Natural killer cell (primary cell): ENCODE results near the gene PLEKHB2. TPM values are rescaled to one million over a fixed set of nuclear protein-coding genes. Genes with fewer than 3 reads are reported as not detected.
"Not testable (repeated sequence)": the region's sequence is repeated elsewhere in the genome, so short reads cannot be mapped to it uniquely, and the experiment has no call there.

Experiments
- ATAC-seq, 3 donors: fragments of 150-1000 bp in 2 of 3; fragments of 200-7000 bp in 1 of 3; cut with Tn5 transposase; 1 replicate in 1 of 3; 2 replicates in 2 of 3; pipeline ENCODE4 v1.10.0; 2021; ENCODE audit warnings: mild to moderate bottlenecking in 2 of 3, moderate library complexity in 2 of 3
- DNase-seq, 2 donors: peaks; one replicate each; pipeline versions ENCODE4 v3.0.0 to v3.0.0-alpha.2; 2013 to 2021; ENCODE audit warnings: mixed read lengths in 1 of 2
- H3K27ac ChIP-seq: one replicate; pipeline ENCODE4 v1.5.1; 2013; ENCODE audit warnings: mild to moderate bottlenecking, low read length
- H3K27me3 ChIP-seq: one replicate; pipeline ENCODE4 v1.6.1; 2013; ENCODE audit warnings: low read length; ENCODE audit not compliant: control insufficient read depth, insufficient read depth
- H3K36me3 ChIP-seq: one replicate; pipeline ENCODE4 v1.6.1; 2013; ENCODE audit warnings: low read length; ENCODE audit not compliant: control insufficient read depth, insufficient read depth
- H3K4me1 ChIP-seq: one replicate; pipeline ENCODE4 v1.6.1; 2013; ENCODE audit warnings: low read length; ENCODE audit not compliant: control insufficient read depth, insufficient read depth
- H3K4me3 ChIP-seq: one replicate; pipeline ENCODE4 v1.5.1; 2013; ENCODE audit warnings: low read length
- H3K9me3 ChIP-seq: one replicate; pipeline ENCODE4 v1.6.1; 2013; ENCODE audit warnings: low read length; ENCODE audit not compliant: control insufficient read depth, insufficient read depth
- H3K27ac Mint-ChIP-seq, 2 donors: one replicate each; pipeline ENCODE4 v1.8.0; 2022; ENCODE audit warnings: mild to moderate bottlenecking in 2 of 2, mixed read lengths in 2 of 2, moderate library complexity in 1 of 2
- H3K27me3 Mint-ChIP-seq, 2 donors: one replicate each; pipeline ENCODE4 v1.8.0; 2022; ENCODE audit warnings: low read depth in 2 of 2, mixed read lengths in 2 of 2
- H3K36me3 Mint-ChIP-seq: one replicate; pipeline ENCODE4 v1.8.0; 2022; ENCODE audit warnings: mixed read lengths
- H3K4me1 Mint-ChIP-seq, 2 donors: one replicate each; pipeline ENCODE4 v1.8.0; 2022; ENCODE audit warnings: mixed read lengths in 2 of 2
- H3K4me3 Mint-ChIP-seq: one replicate; pipeline ENCODE4 v1.8.0; 2022; ENCODE audit warnings: mild to moderate bottlenecking, moderate library complexity, mixed read lengths
- H3K9me3 Mint-ChIP-seq, 2 donors: one replicate each; pipeline ENCODE4 v1.8.0; 2022; ENCODE audit warnings: mixed read lengths in 2 of 2
- CTCF ChIP-seq: fragments of 200-600 bp; IDR thresholded peaks from one replicate; pipeline ENCODE4 v1.8.0; 2022; ENCODE audit warnings: antibody characterized with exemption
- WGBS: methylation state at CpG from one replicate; pipeline ENCODE4 v1.1.7; 2013; ENCODE audit warnings: missing lambda C conversion rate; ENCODE audit not compliant: insufficient coverage; 5-methylcytosine and 5-hydroxymethylcytosine counted together
- intact Hi-C: fragments of 100-400 bp; cut with micrococcal nuclease; formaldehyde crosslinking; loops from one replicate; pipeline ENCODE4 v1.14.2; 2022
- total RNA-seq, 4 donors: library from RNA; stranded (reverse); fragments of 120-200 nt in 1 of 4; gene quantifications; one replicate each; pipeline versions ENCODE4 v1.2.3 to v1.2.4, GENCODE V29; 2013 to 2022

PLEKHB2 gene
- total RNA-seq, 3 donors from 2014 or later (not counting 1 experiment from before 2014, with no cell fraction given): 75.6 to 78.7 (median 77.4) TPM

- peaks cover 46% of the 10 kb centered on the region for H3K36me3 ChIP-seq
- H3K4me3 Mint-ChIP-seq: no peak overlapping the region
- no peak overlapping the region for H3K27ac Mint-ChIP-seq
Measured at GRCh38 chr2:131148426-131148825, 43.3 kb downstream of the PLEKHB2 start.

DNA sequence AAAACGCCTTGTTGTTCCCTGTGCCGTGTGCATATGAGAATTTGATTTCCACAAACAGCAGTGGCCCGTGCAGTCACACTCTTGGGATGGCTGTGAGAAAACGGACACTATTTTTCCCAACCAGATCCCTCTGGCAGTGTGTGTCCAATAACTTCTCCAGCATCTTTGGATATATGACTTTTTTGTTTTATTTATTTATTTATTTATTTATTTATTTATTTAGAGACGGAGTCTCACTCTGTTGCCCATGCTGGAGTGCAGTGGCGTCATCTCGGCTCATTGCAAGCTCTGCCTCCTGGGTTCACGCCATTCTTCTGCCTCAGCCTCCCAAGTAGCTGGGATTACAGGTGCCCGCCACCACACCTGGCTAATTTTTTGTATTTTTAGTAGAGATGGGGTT lies 45.0 kb downstream of the PLEKHB2 start:
- not testable (repeated sequence) for H3K4me3 ChIP-seq, DNase-seq

More at GRCh38 chr2:131148426-131148825, 43.3 kb downstream of the PLEKHB2 start:
- 86% methylated on average over 3 of the region's 3 CpGs for WGBS
- no peak for TF ChIP-seq CTCF
- DNase-seq (no peak), ATAC-seq (no peak)
- Histone ChIP-seq H3K4me3 (no peak overlapping the region), H3K9me3 (no peaks in the 10 kb centered on the region), H3K27ac (no peak overlapping the region), H3K4me1 (no peaks in the 10 kb centered on the region), H3K27me3 (no peaks in the 10 kb centered on the region)
- no peaks in the 10 kb centered on the region for H3K9me3 Mint-ChIP-seq
- H3K4me1 Mint-ChIP-seq: no peaks in the 10 kb centered on the region
- H3K27me3 Mint-ChIP-seq: no peaks in the 10 kb centered on the region
- intact Hi-C loops: no loop called here
- H3K36me3 Mint-ChIP-seq: no peaks in the 10 kb centered on the region

GRCh38 chr2:131151398-131151797 lies 46.3 kb downstream of the PLEKHB2 start:
- Histone ChIP-seq H3K4me3 (no peak overlapping the region), H3K27ac (no peak overlapping the region), H3K9me3 (no peaks in the 10 kb centered on the region), H3K4me1 (peaks cover 14% of the 10 kb centered on the region), H3K27me3 (no peaks in the 10 kb centered on the region), H3K36me3 (peaks cover 36% of the 10 kb centered on the region)
- intact Hi-C loops: loop anchor here (10.0 kb wide), 1 partner anchor 523 kb away; no protein-coding TSS in a partner anchor
- Mint-ChIP-seq H3K9me3 (no peaks in the 10 kb centered on the region), H3K27me3 (no peaks in the 10 kb centered on the region), H3K4me1 (peaks cover 0 to 9% of the 10 kb centered on the region in 2 donors), H3K27ac (no peak overlapping the region), H3K36me3 (no peaks in the 10 kb centered on the region), H3K4me3 (no peak overlapping the region)
- DNase-seq (no peak), ATAC-seq (no peak)
- WGBS: 94% methylated on average over 6 of the region's 6 CpGs
- no peak for TF ChIP-seq CTCF

More for the DNA sequence above, 45.0 kb downstream of the PLEKHB2 start:
- H3K4me1 Mint-ChIP-seq, H3K27ac ChIP-seq, H3K27me3 Mint-ChIP-seq, H3K27ac Mint-ChIP-seq, H3K9me3 Mint-ChIP-seq, H3K9me3 ChIP-seq, H3K36me3 Mint-ChIP-seq, H3K4me3 Mint-ChIP-seq, H3K27me3 ChIP-seq, ATAC-seq: not testable (repeated sequence)
- WGBS: over 99% methylated on average over 8 of the region's 9 CpGs
- Histone ChIP-seq H3K36me3 (peaks cover 39% of the 10 kb centered on the region), H3K4me1 (peaks cover 10% of the 10 kb centered on the region)
- intact Hi-C loops: loop anchor here (10.0 kb wide), 1 partner anchor 525 kb away; no protein-coding TSS in a partner anchor

GRCh38 chr2:131152074-131152473 lies 46.9 kb downstream of the PLEKHB2 start:
- Mint-ChIP-seq H3K27ac (peak overlapping the region in 1 of 2 donors; percentile 31), H3K36me3 (no peaks in the 10 kb centered on the region), H3K9me3 (no peaks in the 10 kb centered on the region), H3K4me3 (peak overlapping the region; percentile 29), H3K27me3 (no peaks in the 10 kb centered on the region), H3K4me1 (peaks cover 0 to 13% of the 10 kb centered on the region in 2 donors)
- H3K27me3 ChIP-seq: no peaks in the 10 kb centered on the region
- H3K9me3 ChIP-seq: no peaks in the 10 kb centered on the region
- intact Hi-C loops: loop anchor here (10.0 kb wide), 1 partner anchor 523 kb away; no protein-coding TSS in a partner anchor
- H3K27ac ChIP-seq: no peak overlapping the region
- H3K36me3 ChIP-seq: peaks cover 30% of the 10 kb centered on the region
- H3K4me1 ChIP-seq: peaks cover 20% of the 10 kb centered on the region
- 76% methylated on average over 7 of the region's 7 CpGs for WGBS
- no peak overlapping the region for H3K4me3 ChIP-seq
- ATAC-seq: no peak
- no peak for DNase-seq
- TF ChIP-seq CTCF: no peak
